ENCODE measurements around the gene ASS1.

The ASS1 gene

DNA sequence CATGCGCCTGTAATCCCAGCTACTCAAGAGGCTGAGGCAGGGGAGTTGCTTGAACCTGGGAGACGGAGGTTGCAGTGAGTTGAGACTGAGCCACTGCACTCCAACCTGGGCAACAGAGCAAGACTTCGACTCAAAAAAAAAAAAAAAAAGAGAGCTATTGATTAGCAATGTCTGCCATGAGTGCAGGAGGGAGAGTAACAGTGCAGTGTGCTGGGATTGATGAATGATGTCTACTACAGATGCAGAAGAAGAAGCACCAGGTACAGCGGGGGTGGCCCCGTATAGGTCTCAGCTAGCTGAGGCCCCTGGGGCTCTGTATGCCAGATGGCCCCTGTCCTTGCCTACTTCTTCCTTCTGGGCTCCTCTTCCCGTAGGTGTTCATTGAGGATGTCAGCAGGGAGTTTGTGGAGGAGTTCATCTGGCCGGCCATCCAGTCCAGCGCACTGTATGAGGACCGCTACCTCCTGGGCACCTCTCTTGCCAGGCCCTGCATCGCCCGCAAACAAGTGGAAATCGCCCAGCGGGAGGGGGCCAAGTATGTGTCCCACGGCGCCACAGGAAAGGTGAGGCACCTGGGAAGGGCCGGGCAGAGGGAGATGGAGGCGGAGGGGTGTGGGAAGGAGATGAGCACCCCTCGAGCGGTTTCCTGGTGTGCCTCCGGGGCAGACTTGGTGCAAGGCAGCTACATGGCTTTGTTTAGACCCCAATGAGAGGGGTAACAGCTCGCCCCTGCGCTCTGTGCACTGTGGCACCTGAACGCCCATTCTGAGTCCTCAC is 13.5 kb downstream of the ASS1 start:
- DNase-seq = no peak

DNA sequence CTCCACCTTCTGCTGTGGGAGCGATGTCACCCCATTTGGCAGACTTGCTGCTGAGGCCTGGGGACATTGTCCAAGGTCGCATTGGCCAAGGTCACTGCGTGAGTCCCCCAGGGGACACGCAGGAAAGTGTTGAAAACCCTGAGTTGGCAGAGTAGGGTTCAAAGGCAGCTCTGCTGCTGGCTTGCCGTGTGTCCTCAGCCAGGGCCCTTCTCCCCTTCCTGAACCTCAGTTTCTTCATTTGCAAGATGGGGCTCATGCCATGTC is 14.0 kb downstream of the ASS1 start:
- DNase-seq = no peak

DNA sequence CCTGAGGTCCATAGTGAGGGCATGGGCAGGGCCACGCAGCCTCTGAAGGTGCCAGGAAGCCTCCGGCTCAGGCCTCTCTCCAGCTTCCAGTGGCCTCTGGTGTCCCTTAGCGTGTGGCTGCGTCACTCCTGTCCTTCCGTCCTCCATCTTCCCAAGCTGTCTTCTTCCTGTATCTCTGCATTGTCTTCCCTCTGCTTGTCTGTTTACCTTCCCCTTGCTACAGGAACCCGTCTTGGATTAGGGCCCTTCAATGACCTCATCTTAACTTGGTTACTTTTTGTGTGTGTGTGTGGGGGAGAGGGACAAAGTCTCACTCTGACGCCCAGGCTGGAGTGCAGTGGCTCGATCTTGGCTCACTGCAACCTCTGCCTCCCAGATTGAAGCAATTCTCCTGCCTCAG is 14.4 kb downstream of the ASS1 start:
- no peak for DNase-seq

DNA sequence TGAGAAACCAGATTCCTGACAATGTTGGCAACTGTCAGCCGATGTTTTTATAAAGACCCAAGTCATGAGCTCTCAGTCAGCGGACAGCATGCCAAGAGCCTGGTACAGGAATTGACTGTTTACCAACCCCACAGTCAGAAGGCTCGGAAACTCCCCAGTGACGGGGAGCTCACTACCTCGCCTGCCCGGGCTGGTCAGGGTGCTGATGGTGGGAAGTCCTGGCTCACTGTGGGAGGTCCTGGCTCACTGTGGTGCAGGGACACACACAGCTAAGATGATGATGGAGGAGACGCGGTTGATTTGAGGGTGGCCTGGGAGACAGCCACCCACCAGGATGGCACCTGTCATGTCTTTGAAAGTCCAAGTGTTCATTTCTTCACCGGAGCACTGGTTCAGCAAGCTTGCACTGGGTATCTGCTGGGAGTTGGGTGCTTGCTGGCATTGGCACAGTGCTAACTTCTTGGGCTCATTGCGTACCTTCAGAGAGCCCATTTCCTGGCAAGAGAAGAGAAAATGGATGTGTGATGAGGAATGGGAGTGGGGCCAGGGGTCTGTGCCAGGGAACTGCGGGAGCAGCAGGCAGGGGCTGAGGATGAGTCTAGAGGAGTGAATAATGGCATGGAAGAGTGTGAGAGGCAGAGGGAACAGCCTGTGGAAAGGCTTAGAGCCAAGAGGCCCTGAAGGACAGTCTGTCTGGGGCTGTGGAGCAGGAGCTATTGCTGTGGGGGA is 15.3 kb downstream of the ASS1 start:
- DNase-seq = no peak

DNA sequence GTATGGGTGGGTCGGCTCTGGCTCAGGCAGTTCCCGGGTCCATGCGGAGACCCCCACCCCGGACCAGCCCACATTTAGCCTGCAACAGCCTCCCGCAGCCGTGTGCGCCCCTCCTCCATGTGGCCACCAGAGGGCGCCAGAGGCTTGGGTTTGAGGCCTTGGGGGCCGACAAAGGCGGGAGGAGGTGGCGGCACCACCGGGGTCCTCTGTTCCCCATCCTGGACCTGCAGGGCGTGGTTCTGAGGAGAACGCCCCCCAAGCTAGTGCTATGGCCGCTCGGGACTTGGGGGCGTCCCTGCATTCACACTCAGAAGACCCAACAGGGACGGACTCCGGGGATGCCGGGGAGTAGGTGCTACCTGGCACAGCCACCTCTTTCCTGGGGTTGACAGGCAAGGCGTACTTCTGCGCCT is 16.5 kb downstream of the ASS1 start:
- peak; percentile 53 to 69 (median 62) for DNase-seq

DNA sequence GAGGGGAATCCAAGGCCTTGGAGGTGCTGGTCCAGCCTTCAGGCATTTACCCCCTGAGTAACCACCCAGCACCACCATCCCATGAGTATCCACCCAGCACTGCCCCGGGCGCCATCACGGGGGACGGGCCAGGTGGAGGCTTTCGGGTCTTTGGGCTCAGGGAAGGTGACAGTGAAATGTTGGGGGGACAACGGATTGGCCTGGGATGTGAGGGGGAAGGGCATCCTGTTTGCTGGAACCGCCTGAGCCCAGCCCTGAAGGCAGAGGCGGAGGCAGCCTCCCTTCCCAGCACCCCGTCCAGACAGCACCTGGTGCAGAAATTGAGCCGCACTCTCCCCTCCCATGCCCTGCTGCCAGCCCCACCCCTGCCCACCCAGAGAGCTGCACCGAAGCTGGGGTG is 17.0 kb downstream of the ASS1 start:
- DNase-seq = no peak

DNA sequence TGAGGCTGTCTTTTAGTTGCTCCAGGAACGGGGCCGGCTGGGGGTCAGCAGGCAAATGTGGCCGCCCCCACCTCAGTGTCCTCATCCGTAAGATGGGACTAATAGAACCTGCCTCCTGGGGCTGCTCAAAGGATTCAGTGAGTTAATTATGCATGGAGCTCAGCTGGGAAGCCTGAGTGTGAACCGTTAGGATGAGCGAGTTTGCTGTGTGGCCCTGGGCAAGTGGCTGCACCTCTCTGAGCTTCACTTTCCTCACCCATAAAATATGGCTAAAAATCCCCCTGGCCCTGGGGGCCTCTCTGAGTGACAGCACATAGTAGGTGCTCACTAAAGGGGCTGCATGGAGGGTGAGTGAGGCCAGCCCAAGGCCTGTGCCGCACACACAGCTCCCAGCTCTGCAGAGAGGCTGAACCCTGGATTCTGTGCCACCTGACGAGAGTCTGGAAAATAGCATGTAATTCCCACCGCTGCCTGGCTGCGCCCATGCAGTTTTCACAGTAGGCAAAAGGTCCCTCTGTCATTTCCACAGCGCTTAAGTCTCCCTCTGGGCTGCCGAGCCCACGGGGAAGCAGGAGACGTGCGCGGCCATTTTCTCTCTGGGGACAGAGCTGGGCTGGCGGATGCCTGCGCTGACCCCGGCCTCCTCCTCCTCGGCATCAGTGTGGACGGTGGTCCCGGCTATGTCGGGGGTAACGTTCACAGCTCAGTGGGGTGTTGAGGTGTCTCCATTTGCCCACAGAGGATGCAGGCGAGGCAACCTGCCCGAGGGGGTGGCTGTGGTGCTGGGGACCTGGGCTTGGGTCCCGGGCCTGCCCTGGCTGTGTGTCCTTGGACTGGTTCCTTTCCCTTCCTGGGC is 18.2 kb downstream of the ASS1 start:
- no peak for DNase-seq

DNA sequence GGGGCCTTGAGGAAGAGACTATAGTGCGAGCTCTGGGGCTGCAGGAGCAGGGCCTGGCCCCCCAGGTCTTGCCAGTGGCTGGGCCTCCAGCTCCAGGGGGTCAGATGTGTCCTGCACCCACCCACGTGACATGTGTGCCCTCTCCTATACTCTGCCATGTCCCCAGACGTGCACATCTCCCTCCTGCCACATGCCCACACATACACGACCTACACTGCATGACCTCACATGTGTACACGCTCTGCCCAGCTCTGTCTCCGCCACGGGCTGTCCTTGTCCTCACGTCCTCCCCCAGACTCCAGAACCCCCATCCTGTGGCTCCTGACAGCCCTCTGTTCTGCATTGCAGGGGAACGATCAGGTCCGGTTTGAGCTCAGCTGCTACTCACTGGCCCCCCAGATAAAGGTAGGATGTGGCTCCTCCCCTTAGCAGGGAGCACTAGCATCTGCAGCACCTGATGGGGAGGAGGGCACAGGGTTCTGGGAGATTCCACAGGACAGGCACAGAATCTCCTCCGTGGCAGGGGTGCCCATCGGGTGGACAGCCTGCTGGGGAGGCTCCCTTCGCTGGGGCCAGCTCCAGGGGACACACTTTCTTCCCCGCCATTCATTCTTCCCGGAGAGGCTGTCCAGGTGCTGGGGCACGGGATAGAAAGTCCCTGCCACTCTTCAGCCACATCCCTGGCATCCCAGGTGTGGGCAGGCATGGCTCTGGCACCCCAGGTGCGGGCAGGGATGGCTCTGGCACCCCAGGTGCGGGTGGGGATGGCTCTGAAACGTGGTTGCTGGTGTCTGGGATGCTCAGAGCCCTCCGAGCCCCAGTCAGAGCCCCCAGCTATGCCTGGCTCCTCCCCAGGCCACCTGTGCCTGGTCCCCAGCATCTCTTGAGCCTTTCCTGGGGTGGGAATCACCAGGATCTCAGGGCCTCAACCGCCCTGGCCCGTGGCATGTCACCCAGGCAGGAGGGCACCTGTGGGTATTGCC is 19.3 kb downstream of the ASS1 start:
- DNase-seq = no peak

DNA sequence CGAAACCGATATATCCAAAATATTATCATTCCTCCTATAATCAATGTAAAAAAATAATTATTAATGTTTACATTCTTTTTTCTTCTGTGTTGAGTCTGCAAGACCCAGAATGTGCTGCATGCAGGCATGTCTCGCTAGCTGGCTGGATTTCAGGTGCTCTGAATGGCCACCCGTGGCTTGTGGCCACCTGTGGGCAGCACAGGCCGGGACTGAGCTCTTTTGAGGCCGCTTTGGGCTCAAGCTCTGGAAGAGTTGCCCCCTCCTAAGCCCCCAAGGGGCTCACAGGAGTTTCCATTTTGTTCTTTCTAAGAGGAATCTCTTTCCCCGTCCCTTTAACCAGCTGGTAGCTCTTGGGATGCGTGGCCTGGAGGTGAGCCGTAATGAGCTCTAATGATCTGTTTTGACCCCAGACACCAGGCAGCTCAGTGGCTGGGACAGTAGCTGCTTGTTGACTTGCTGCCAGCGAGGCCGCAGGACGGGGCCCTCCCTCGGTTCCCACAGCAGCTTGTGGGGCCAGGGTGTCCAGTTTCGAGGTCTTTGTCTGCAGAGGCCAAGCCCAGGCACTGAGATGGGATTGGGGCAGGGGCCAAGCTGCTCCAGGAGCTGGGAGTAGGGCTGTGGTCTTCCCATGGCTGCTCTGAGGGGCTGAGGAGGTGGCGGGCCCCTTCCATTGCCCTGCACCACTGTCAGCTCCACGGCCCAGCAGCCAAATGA is 20.8 kb downstream of the ASS1 start:
- DNase-seq = no peak

DNA sequence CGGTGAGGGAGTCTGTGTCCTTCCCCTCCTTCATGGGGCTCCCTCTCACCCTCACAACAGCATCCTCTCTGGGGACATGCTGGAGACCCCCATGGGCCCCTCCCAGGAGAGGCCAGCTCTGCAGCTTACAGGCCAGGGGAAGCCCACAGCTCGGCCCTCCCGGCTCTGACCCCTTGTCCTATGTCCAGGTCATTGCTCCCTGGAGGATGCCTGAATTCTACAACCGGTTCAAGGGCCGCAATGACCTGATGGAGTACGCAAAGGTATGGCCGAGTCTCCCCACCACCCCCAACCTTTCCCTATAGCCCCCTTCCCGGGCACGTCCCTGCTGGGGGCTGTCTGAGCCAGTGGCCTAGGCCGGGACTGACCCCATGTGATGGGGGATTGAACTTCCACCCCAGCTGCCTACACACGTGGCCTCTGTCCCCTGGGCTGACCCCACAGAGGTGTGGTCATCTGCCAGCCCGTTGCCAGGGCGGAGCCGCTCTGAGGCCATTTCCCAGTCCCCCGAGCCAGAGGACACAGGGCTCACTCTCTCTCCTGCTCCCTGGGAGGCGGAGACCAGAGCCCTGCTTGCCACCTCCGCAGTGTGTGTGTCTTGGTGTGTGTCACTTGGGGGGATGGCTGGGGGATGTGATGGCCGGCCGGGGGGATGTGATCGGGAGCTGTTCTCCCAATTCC is 21.9 kb downstream of the ASS1 start:
- no peak for DNase-seq

DNA sequence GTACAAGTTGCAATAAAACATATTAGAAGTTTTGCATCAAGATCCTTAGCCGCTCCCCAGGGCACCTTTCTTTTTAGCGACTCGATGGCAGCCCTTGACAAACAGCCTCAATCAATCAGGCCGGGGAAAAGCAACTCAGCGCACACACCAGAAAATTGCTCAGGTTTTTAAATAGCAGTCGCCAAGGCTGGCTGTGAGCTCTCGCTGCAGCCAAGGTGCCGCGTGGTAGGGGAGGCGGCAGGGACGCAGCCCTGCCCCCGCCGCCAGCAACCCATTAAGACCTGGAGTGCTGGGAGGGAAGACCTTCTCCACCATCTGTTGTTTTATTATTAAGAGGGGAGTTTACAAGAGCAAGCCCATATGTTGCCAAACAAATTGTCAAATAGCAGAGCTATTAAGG is 22.6 kb downstream of the ASS1 start:
- no peak for DNase-seq

DNA sequence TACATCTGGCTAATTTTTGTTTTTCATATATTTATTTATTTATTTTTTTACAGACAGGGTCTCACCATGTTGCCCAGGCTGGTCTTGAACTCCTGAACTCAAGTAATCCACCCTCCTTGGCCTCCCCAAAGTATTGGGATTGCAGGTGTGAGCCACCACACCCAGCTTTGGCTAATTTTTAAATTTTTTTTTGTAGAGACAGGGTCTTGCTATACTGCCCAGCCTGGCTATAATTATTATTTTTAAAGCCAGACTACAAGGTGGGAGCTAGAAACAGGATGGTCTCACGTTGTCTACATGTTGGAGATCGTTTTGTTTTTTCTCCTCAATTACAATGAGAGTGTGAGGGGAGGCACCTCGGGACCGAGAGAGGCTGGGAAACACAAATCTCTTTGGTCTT is 23.8 kb downstream of the ASS1 start:
- no peak for DNase-seq

DNA sequence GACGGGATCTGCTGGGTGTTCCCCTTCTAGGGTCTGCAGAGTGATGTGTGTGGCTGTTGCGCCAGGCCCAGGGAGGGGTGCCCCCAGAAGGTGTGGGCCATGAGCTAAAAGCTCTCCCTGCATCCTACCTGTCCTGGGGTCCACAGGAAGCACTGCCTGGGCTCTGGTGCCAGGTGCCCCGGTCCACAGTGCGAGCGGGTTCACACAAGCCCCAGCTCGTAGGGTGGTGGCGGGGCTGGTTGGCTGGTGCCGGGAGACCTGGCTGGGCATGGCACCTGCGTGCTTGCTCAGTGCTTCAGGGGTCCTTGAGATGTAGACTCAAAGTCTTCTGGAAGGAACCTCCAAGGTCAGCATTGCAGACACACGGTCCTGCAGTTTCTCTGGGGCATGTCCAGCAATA is 25.5 kb downstream of the ASS1 start:
- no peak for DNase-seq

DNA sequence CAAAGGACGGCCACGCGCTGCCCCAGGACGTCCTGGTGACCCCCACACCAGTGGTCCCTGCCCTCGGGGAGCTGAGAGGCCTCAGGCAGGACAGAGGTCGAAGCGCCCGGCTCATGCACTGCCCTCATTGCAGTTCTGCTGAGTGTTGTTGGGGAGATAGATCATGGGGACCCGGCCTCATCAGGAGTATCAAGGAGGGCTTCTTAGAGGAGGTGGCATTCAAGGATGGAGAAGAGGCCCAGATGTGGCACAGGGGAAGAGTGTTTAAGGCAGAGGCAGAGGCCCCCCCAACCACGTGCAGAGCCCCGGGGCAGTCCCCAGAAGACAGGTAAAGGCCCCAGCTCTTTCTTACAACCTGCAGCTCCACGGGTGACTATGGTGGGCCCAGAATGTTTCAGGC is 26.2 kb downstream of the ASS1 start:
- no peak for DNase-seq

DNA sequence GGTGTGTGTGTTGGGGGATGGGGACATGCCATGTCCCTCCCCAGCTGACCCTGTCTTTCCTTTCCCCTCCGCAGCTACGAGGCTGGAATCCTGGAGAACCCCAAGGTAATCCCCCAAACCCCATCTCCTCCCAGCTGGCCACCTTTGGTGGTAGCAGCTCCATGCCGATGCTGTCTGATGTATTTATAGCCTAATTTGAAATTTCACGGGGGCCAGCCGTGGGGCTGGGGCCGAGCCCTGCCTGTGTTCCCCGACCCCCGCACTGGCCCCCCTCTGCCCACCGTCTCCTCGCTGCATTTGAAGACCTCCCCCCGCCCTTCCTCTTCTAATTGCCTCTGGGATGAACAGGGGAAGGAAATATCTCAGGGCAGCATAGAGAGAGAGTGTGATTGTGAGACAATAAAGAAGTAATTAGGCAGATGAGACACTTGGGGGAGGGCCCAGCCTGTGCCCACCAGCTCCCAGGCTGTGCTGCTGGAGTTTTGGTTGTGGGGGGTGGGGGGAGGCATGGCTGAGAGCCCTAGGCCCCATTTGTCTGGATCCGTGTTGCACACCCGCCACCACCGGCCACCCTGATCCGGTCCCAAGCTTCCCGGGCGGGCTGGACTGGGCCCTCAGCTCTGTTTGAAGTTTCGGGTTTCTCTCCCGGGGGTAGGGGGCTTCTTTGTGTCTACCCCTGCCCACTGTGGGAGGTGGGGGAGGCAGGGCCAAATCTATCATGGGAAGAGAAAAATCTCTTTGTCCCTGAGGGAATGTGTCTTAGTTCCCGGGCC is 26.8 kb downstream of the ASS1 start:
- DNase-seq = no peak

DNA sequence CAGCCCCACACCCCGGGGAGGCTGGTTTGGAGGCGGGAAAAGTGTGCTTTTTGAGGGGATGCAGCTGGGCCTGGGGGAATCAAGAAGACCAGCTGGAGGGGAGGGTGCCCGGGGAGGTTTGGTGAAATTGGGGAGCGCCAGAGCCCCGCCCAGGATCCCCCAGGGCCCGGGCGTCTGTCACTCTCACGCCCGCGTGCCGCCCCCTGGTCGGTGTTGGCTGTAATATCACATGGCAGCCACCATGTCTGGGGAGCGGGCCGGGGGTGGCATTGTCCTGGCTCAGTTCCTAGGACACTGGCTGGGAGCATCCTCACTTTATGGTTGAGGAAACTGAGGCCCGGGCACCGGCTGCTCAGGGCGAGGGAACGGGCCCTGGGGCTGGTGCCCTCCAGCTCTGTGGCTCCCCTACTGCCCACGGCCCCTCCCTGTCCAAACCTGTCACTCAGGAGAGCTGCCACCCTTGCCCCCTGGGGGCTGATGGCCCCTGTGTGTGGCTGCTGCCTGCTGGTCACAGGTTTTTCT is 27.5 kb downstream of the ASS1 start:
- no peak for DNase-seq

DNA sequence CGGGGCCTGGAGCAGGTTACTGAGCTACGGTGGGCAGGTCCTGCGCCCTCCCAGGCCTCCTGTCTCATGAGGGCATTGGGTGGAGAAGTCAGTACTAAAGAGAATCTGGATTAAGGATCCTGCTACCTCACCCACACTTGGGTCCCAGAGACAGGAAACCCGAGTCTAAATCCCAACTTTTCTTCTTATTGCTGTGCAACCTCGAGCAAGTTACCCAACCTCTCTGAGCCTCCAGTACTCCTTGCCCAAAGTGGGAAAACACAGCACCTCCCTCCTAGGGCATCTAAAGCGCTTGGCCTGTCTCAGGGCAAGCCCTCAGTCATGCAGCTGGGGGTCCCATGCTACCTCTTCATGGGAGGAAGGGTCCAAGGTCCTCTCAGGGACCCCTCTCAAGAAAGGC is 28.2 kb downstream of the ASS1 start:
- no peak for DNase-seq

DNA sequence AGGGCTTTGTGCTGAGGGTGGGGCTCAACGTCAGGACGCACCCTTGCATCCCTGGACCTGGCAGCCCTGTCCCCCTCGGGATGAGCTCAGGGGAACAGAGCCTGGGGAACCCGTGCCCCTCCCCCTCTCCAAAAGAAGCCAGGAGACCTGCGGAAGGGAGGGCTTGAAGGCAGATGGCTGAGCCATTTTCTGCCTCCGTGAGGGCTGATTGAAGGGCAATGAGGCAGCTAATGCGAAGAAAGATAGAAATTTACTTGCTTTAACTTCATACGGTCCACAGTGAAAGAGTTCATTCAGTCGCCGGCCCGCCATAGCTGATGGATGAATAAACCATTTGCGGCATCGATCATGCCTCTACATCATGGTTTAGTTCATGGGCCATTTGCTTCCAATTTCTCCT is 28.8 kb downstream of the ASS1 start:
- DNase-seq = no peak

DNA sequence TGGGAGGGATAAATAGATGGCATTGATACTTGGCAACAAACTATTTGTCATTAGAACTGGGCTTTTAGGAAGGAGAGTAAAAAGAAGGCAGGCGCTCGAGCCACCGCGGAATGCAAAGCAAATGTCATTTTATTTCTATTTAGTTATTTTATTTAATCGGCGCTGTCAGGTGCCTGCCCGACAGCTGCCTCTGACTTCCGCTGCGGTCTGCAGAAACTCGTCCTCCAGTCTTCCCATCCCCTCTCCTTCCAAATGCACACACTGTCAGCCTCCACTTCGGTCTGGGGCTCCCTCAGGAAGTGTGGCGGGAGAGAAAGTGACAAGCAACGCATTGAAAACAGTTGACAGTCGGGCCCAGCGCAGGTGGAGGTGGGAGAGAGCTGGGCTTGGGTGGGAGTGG is 29.3 kb downstream of the ASS1 start:
- no peak for DNase-seq

DNA sequence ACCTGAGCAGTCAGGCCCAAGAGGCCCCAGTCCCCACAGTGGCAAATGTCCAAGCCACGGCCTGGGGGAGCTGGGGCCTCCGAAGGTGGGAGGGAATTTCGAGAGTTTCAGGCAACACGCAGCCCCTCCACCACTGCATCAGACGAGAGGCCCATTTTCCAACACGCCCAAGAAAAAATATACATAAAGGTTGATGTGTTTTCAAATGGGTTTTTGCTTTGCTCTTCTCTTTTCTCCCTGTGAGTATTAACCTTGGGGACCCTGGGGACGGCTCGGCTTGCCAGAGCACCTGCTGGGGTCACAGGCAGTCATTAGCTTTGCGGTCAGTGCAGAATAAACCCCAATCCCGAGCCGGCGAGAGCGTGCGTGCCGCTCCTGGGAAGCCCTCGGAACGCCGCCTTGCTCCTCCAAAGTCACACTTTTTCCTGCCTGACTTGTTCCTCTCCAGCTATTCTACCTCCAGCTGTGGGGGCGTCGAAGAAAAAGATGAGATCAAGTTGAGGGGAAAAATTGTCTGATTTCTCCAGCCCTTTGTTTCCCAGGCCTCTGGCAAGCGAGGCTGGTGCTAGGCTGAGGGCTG is 31.5 kb downstream of the ASS1 start:
- no peak for DNase-seq

All from activated naive CD4-positive, alpha-beta T cell (primary cell).